Transverse colon (tissue), 4 donors: Measurements from ENCODE around the gene CDY1. TPM values are rescaled to one million over a fixed set of nuclear protein-coding genes. Genes with fewer than 3 reads are reported as not detected.
"Not testable (repeated sequence)": the region's sequence is repeated elsewhere in the genome, so short reads cannot be mapped to it uniquely, and the experiment has no call there.

Experiments used
- DNase-seq: peaks from one replicate; pipeline ENCODE4 v3.0.0-alpha.2; 2019
- H3K27ac ChIP-seq, 4 donors: fragments of 200-600 bp; sonication (generic); 2 replicates each; pipeline ENCODE4 v1.5.1; 2016 to 2018; ENCODE audit warnings: inconsistent platforms in 4 of 4
- H3K27me3 ChIP-seq: fragments of 200-600 bp; sonication (generic); 2 replicates; pipeline ENCODE4 v1.5.1; 2017; ENCODE audit warnings: inconsistent platforms
- H3K36me3 ChIP-seq, 4 donors: fragments of 200-600 bp; sonication (generic); 2 replicates each; pipeline ENCODE4 v1.5.1; 2017 to 2019; ENCODE audit warnings: inconsistent platforms in 4 of 4
- H3K4me1 ChIP-seq, 4 donors: fragments of 200-600 bp; sonication (generic); 2 replicates each; pipeline ENCODE4 v1.5.1; 2017 to 2020; ENCODE audit warnings: inconsistent platforms in 4 of 4
- H3K4me3 ChIP-seq, 4 donors: fragments of 200-600 bp; sonication (generic); 1 replicate in 1 of 4; 2 replicates in 3 of 4; pipeline versions ENCODE4 v1.5.1 to v1.6.1; 2017 to 2019; ENCODE audit warnings: inconsistent platforms in 4 of 4
- H3K9me3 ChIP-seq, 2 donors: fragments of 200-600 bp; sonication (generic); 2 replicates each; pipeline ENCODE4 v1.5.1; 2017 to 2019; ENCODE audit warnings: inconsistent platforms in 2 of 2
- WGBS, 2 donors: methylation state at CpG; one replicate each; pipeline ENCODE4 v1.1.5; 2018; ENCODE audit warnings: low coverage in 1 of 2; 5-methylcytosine and 5-hydroxymethylcytosine counted together
- in situ Hi-C, 4 donors: fragments of 200-750 bp; cut with MboI; loops; one replicate each; pipeline versions ENCODE4 v1.15.0 to v1.15.1; 2017; ENCODE audit warnings: low sequenced_read_pairs in 3 of 4, low pct_ligation_motif_present in 1 of 4, low pct_unique_long_range_greater_than_20kb in 1 of 4
- intact Hi-C: fragments of 100-400 bp; cut with DNase I; formaldehyde crosslinking; loops from one replicate; pipeline ENCODE4 v1.15.1; 2023; ENCODE audit warnings: low total_unique reads
- total RNA-seq, 4 donors: library from RNA; depleted of rRNA; stranded (reverse); fragments of >200 nt; gene quantifications; one replicate each; pipeline ENCODE4 v1.1.0, GENCODE V29; 2016

The CDY1 gene, protein sequence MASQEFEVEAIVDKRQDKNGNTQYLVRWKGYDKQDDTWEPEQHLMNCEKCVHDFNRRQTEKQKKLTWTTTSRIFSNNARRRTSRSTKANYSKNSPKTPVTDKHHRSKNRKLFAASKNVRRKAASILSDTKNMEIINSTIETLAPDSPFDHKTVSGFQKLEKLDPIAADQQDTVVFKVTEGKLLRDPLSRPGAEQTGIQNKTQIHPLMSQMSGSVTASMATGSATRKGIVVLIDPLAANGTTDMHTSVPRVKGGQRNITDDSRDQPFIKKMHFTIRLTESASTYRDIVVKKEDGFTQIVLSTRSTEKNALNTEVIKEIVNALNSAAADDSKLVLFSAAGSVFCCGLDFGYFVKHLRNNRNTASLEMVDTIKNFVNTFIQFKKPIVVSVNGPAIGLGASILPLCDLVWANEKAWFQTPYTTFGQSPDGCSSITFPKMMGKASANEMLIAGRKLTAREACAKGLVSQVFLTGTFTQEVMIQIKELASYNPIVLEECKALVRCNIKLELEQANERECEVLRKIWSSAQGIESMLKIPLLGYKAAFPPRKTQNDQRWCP
- total RNA-seq = not detected

DNA sequence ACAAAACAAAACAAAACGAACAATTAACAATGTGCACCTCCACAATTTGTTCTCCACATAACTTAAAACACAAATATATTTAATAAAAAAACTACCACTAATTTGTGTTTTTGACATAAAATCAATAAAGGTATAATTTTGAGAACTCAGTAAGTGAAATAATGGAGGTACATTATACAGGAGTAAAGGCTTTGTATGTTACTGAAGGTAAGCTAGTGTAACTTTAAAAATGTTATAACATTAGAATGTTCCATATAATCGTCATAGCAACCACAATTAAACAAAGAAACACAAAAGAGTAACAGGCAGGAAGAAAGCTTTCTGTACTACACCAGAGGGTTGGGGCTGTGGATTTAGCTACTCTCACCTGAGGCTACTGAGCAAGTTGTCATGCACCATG lies at the start of gene CDY1:
TSS of gene CDY1 (plus strand) at position 301 of the 400 bp plus-strand sequence. CDS start 326 bp downstream, outside the sequence.
- H3K27ac ChIP-seq, DNase-seq, H3K9me3 ChIP-seq, intact Hi-C loops, H3K4me1 ChIP-seq, H3K4me3 ChIP-seq, in situ Hi-C loops, H3K36me3 ChIP-seq, H3K27me3 ChIP-seq: not testable (repeated sequence)
- WGBS, 2 donors = no CpG with 5 or more reads among the region's 2 CpGs

DNA sequence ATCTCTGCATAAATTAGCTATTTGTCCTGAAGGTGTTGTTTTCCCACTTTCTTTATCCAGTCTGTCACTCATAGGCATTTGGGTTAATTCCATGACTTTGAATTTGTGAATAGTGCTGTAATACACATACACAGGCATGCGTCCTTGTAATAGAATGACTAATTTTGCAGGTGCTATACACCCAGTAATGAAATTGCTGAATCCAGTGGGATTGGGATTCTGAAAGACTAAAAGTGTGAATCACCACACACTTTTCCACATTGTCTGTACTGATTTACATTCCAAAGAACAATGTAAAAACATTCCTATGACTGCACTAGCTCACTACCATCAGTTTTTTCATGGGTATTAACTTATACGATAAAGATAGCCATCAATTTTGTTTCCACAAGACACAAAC lies 28.6 kb upstream of the CDY1 start:
- H3K4me3 ChIP-seq, in situ Hi-C loops, DNase-seq, H3K4me1 ChIP-seq, H3K27ac ChIP-seq, H3K9me3 ChIP-seq, H3K36me3 ChIP-seq, H3K27me3 ChIP-seq, intact Hi-C loops: not testable (repeated sequence)
- WGBS, 2 donors = no CpG with 5 or more reads among the region's 2 CpGs

- H3K36me3 ChIP-seq, H3K27me3 ChIP-seq, H3K4me3 ChIP-seq, H3K4me1 ChIP-seq, DNase-seq, intact Hi-C loops, H3K27ac ChIP-seq, H3K9me3 ChIP-seq, in situ Hi-C loops: not testable (repeated sequence)
Observed at GRCh38 chrY:25620209-25620608, 1.7 kb upstream of the CDY1 start.

GRCh38 chrY:25626524-25626923 lies 4.6 kb downstream of the CDY1 start:
- WGBS, 2 donors = no CpG with 5 or more reads among the region's 3 CpGs
- H3K4me1 ChIP-seq, in situ Hi-C loops, H3K27me3 ChIP-seq, H3K9me3 ChIP-seq, H3K36me3 ChIP-seq, H3K4me3 ChIP-seq, DNase-seq, intact Hi-C loops, H3K27ac ChIP-seq: not testable (repeated sequence)

- in situ Hi-C loops, H3K36me3 ChIP-seq, H3K4me3 ChIP-seq, H3K4me1 ChIP-seq, intact Hi-C loops, DNase-seq, H3K9me3 ChIP-seq, H3K27ac ChIP-seq, H3K27me3 ChIP-seq: not testable (repeated sequence)
- no CpG with 5 or more reads among the region's 4 CpGs for WGBS, 2 donors
Observed at GRCh38 chrY:25630383-25631112, 8.6 kb downstream of the CDY1 start.

DNA sequence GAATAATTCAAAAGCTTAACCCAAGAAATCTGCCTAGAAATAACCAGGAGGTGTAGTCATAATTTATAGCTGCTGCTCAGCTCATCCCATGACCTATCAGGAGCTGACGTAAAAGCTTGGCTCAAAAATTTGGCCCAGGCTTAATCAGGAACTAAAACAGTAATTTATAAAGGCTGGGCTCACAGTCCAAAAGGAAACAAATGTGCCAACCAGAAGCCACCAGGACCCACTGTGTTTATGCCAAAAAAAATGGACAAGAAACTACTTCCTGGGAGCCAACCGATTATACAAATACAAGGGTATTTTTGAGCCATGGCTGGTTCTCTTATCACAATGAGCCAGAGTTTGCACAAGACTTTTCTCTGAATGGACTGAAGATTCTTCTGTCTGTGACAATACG lies 17.9 kb downstream of the CDY1 start:
- H3K4me1 ChIP-seq, H3K4me3 ChIP-seq, in situ Hi-C loops, H3K27ac ChIP-seq, DNase-seq, H3K9me3 ChIP-seq, H3K36me3 ChIP-seq, H3K27me3 ChIP-seq, intact Hi-C loops: not testable (repeated sequence)
- no CpG with 5 or more reads among the region's 3 CpGs for WGBS, 2 donors

DNA sequence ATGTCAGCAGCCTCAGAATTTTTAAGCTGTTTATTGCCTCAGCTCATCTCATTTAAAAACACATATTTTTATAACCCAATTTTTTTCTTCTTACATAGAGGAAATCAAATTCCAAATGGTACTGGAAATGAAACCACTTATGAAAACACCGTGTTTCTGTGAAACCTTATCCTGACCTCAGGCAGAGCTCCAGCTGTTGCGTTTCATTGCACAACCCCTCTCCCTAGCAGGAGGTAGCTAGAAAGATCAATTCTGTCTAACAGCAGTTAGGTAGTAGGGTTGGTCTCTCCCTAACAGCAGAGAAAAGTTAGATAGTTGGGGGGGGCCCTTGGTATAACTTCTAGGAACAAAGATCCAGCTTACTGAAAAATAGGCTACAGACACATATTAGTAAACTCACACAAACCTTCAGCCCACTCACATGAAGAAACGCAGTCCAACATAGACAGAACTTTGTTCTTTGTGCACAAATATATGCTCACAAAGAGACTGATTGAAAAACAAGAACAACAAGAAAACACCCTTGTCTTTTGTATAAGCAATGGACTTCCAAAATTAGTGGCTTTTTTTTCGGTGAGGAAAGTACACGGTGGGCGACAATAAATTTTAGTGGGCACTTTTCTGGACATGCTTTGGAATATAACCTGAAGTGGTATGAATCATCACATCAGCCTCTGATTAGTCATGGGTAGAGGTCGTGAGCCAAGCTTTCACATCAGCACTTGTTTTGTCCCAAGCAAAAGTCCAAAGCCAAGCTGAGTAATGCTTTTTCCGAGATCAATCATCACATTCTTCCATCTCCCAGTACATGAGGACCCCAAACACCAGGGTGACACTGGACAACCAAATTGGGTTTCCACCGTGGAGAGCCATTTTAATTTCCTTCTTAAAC lies 21.4 kb downstream of the CDY1 start:
- H3K9me3 ChIP-seq, H3K27ac ChIP-seq, H3K27me3 ChIP-seq, DNase-seq, intact Hi-C loops, H3K36me3 ChIP-seq, H3K4me1 ChIP-seq, in situ Hi-C loops, H3K4me3 ChIP-seq: not testable (repeated sequence)
- no CpG with 5 or more reads among the region's 9 CpGs for WGBS, 2 donors
